Common myeloid progenitor, CD34-positive (primary cell): ENCODE results near the gene ROBO1.

Source experiments
- CTCF ChIA-PET: fragments of 350-600 bp; sonication (Branson Sonifier 250); formaldehyde crosslinking; loops from one replicate; lab custom pipeline; 2021; ENCODE audit warnings: antibody characterized with exemption; lab: Charles Lee
- POLR2A ChIA-PET: fragments of 350-600 bp; sonication (Branson Sonifier 250); formaldehyde crosslinking; loops from one replicate; lab custom pipeline; 2021; ENCODE audit warnings: antibody characterized with exemption; lab: Charles Lee
- DNase-seq, 3 donors: peaks; one replicate each; pipeline versions ENCODE4 v3.0.0 to v3.0.0-alpha.2; 2013
- H3K27ac ChIP-seq, 2 experiments: 1 replicate in 1 of 2; 2 replicates in 1 of 2; pipeline ENCODE4 v1.7.0; 2013; ENCODE audit warnings: inconsistent platforms in 2 of 2, low read length in 2 of 2, mild to moderate bottlenecking in 2 of 2, low read depth in 1 of 2, moderate library complexity in 1 of 2; ENCODE audit not compliant: severe bottlenecking in 2 of 2, insufficient read depth in 1 of 2, poor library complexity in 1 of 2
- H3K27me3 ChIP-seq, 5 experiments: replicated peaks in 2 of 5; 1 replicate in 3 of 5; 2 replicates in 2 of 5; pipeline versions ENCODE4 v1.6.1 to v1.7.0; 2013; ENCODE audit warnings: low read length in 4 of 5, mild to moderate bottlenecking in 2 of 5, moderate library complexity in 2 of 5, inconsistent platforms in 1 of 5; ENCODE audit not compliant: insufficient read depth in 5 of 5, control insufficient read depth in 4 of 5
- H3K36me3 ChIP-seq, 4 experiments: 1 replicate in 2 of 4; 2 replicates in 2 of 4; pipeline versions ENCODE4 v1.6.1 to v1.7.0; 2013; ENCODE audit warnings: low read length in 3 of 4, control low read depth in 1 of 4, mild to moderate bottlenecking in 1 of 4; ENCODE audit not compliant: control insufficient read depth in 4 of 4, insufficient read depth in 4 of 4
- H3K4me1 ChIP-seq, 4 experiments: 1 replicate in 3 of 4; 2 replicates in 1 of 4; pipeline versions ENCODE4 v1.6.1 to v1.7.1; 2013; ENCODE audit warnings: low read length in 3 of 4, mild to moderate bottlenecking in 3 of 4, control low read depth in 1 of 4, inconsistent platforms in 1 of 4, moderate library complexity in 1 of 4; ENCODE audit not compliant: control insufficient read depth in 4 of 4, insufficient read depth in 4 of 4; ENCODE audit errors: control extremely low read depth in 1 of 4
- H3K4me3 ChIP-seq, 7 experiments: 1 replicate in 4 of 7; 2 replicates in 3 of 7; pipeline versions ENCODE4 v1.5.1 to v1.7.0; 2013; ENCODE audit warnings: mild to moderate bottlenecking in 7 of 7, low read length in 6 of 7, moderate library complexity in 6 of 7, inconsistent platforms in 2 of 7, low read depth in 2 of 7, control low read depth in 1 of 7; ENCODE audit not compliant: insufficient read depth in 4 of 7, control insufficient read depth in 1 of 7; ENCODE audit errors: extremely low read depth in 1 of 7
- H3K9me3 ChIP-seq, 5 experiments: 1 replicate in 4 of 5; 2 replicates in 1 of 5; pipeline versions ENCODE4 v1.6.1 to v1.7.1; 2013; ENCODE audit warnings: low read length in 4 of 5, mild to moderate bottlenecking in 2 of 5, inconsistent platforms in 1 of 5, low read depth in 1 of 5, moderate library complexity in 1 of 5; ENCODE audit not compliant: control insufficient read depth in 4 of 5, insufficient read depth in 2 of 5; ENCODE audit errors: control extremely low read depth in 1 of 5
- WGBS: methylation state at CpG from one replicate; pipeline ENCODE4 v1.1.5; 2013; ENCODE audit not compliant: insufficient coverage; 5-methylcytosine and 5-hydroxymethylcytosine counted together

Gene ROBO1

DNA sequence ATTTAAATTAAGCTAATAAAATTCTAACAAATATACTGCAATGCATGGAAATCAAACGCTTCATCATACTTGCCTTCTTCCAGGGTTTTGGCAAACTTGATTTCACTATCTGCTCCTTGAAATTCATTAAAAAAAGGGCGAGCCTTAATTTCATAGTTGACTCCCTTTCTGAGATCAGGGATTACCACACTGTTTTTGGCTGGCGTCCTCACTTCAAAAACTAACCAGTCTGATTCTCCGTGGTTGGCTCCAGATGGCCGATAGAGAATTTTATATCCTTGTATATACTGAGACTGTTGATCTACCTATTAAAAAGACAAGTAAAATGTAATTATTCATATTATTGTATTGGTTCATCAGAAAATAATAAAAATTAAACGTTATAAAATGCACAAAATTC, 1106.8 kb downstream of the ROBO1 start:
- Histone ChIP-seq H3K27ac (no peak overlapping the region), H3K4me3 (no peak overlapping the region), H3K4me1 (no peaks in the 10 kb centered on the region), H3K36me3 (no peaks in the 10 kb centered on the region), H3K27me3 (no peaks in the 10 kb centered on the region), H3K9me3 (no peaks in the 10 kb centered on the region)
- POLR2A ChIA-PET = no interaction called here
- 89% methylated on average over 1 of the region's 6 CpGs for whole genome bisulfite sequencing
- CTCF ChIA-PET = interaction anchor here (7.6 kb wide), 1 partner anchor 372 kb away, joined by 76 read pairs; no protein-coding TSS in a partner anchor
- DNase-seq = no peak

DNA sequence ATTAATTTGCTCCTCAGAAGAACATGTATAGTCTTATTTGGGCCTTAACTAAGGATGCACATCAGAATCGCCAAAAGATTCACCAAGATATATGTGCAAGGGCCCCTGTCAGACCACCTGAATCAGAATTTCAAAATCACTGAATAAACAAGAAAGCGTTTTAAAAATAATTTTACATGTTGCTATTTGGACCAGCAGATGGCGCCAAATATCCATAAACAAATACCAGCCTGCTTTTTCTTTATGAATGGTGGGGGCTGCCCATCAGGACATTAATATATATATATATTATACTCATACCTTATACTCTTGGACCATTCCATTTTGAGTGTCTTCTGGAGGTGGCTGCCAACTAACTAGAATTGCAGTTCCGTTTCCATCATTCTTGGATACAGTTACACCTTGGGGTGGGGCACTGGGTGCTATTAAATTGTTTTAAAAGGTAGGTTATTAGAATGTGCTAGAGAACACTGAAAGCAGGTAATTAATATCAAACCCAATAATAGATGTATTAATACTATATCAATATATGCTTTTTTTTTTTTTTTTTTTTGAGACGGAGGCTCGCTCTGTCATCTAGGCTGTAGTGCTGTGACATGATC, 1108.3 kb downstream of the ROBO1 start:
- no peaks in the 10 kb centered on the region for H3K27me3 ChIP-seq
- H3K4me3 ChIP-seq = no peak overlapping the region
- CTCF ChIA-PET = interaction anchor here (0.7 to 7.6 kb wide), 5 partner anchors 13 to 378 kb away, joined by 3 to 76 read pairs (median 21); no protein-coding TSS in a partner anchor
- H3K27ac ChIP-seq = no peak overlapping the region
- no peaks in the 10 kb centered on the region for H3K9me3 ChIP-seq
- POLR2A ChIA-PET = no interaction called here
- peak; percentile 49 to 77 (median 62) for DNase-seq
- no peaks in the 10 kb centered on the region for H3K36me3 ChIP-seq
- no peaks in the 10 kb centered on the region for H3K4me1 ChIP-seq
- no CpG with 5 or more reads among the region's 6 CpGs for WGBS

DNA sequence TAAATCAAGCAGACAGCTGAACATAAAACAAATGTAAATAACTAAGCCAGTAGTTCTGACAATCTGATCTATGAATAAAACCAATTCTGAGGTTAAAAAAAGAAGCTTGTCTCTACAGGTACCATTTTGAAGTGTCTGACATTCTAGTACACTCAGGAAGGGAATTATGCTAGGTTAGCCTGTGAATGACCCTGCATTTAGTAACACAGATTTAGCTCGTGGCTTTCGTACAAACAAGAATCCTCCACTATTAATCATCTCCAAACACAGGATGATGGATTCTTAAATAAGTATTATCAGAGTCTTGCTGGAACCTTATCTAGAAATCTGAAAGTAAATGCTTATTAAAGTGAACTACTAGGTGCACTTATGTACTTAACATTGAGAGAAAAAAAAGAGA, 1120.1 kb downstream of the ROBO1 start:
- H3K27me3 ChIP-seq = no peaks in the 10 kb centered on the region
- no peak for DNase-seq
- no peak overlapping the region for H3K27ac ChIP-seq
- H3K36me3 ChIP-seq = no peaks in the 10 kb centered on the region
- peaks cover 0 to 9% (median 2%) of the 10 kb centered on the region in 4 experiments for H3K4me1 ChIP-seq
- H3K9me3 ChIP-seq = no peaks in the 10 kb centered on the region
- H3K4me3 ChIP-seq = no peak overlapping the region
- POLR2A ChIA-PET = no interaction called here
- WGBS = no CpG with 5 or more reads among the region's 2 CpGs
- CTCF ChIA-PET = interaction anchor here (1.5 to 4.4 kb wide), 2 partner anchors 10 to 25 kb away, joined by 3 to 21 read pairs; no protein-coding TSS in a partner anchor

DNA sequence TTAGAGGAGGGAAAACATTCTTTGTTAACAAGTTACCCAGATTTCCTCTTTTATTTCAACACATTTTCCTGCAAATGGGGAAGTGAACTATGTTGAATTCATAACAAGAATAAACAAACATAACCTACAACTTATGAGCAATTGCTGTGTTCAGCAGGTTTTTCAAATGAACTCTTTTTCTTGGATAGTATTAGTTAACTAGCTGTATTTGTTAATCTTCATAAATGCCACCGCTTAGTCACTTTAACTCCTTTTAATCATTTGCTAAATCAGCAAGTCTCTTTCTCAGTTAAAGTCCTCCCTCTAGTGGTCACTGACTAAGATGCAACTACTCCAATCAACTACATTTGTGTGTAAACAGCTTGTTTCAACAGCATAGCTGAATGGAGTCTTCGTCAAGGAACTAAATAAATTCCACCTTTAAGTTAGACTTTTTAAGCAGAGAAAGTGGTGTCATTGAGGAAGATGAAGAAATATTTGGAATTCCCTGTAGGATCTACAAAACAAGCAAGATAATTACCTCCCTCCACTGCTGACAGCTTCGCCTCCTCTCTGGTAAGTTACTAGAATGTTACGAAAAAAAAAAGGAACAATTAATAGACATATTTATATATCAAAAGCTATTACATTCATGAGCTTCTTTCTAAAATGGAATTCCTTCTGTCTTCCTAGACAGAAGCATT, 1122.0 kb downstream of the ROBO1 start:
- H3K4me1 ChIP-seq = peaks cover 0 to 9% (median 2%) of the 10 kb centered on the region in 4 experiments
- no peaks in the 10 kb centered on the region for H3K36me3 ChIP-seq
- ChIA-PET POLR2A (interaction anchor here (0.7 kb wide), 1 partner anchor 39 kb away, joined by 3 read pairs; no protein-coding TSS in a partner anchor), CTCF (interaction anchor here (0.6 to 4.4 kb wide), 7 partner anchors 12 to 440 kb away, joined by 3 to 21 read pairs (median 4); no protein-coding TSS in a partner anchor)
- WGBS = no CpG with 5 or more reads among the region's 4 CpGs
- peak; percentile 56 to 75 (median 68) for DNase-seq
- no peak overlapping the region for H3K27ac ChIP-seq
- H3K4me3 ChIP-seq = no peak overlapping the region
- H3K9me3 ChIP-seq = no peaks in the 10 kb centered on the region
- H3K27me3 ChIP-seq = no peaks in the 10 kb centered on the region

DNA sequence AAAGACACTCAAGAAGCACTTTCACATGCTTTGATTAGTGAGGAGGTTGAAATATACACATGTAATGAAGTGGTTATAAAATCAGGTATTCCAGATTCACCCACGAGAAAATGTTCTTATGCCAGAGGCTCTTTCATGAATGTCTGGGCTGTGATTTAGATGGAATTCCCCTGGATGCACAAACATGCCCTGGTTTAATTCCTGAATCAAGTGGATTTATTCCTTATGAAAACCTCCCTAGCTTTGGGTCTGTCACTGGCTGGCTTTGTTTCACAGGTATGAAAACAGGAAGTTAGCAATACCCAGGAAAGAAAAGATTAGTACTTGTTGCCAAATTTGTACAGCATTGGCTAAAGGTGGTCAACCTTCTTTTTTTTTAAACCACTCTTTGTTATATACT, 1123.0 kb downstream of the ROBO1 start:
- H3K27me3 ChIP-seq = no peaks in the 10 kb centered on the region
- H3K27ac ChIP-seq = no peak overlapping the region
- POLR2A ChIA-PET = interaction anchor here (0.6 kb wide), 1 partner anchor 366 kb away, joined by 4 read pairs; no protein-coding TSS in a partner anchor
- no peaks in the 10 kb centered on the region for H3K9me3 ChIP-seq
- CTCF ChIA-PET = interaction anchor here (0.9 to 4.4 kb wide), 4 partner anchors 13 to 424 kb away, joined by 3 to 21 read pairs (median 4); no protein-coding TSS in a partner anchor
- no peak overlapping the region for H3K4me3 ChIP-seq
- peak in 2 of 3 donors; percentile 5 to 19 for DNase-seq
- H3K4me1 ChIP-seq = peaks cover 0 to 9% (median 2%) of the 10 kb centered on the region in 4 experiments
- H3K36me3 ChIP-seq = no peaks in the 10 kb centered on the region
- WGBS = 88% methylated on average over 1 of the region's 1 CpG

DNA sequence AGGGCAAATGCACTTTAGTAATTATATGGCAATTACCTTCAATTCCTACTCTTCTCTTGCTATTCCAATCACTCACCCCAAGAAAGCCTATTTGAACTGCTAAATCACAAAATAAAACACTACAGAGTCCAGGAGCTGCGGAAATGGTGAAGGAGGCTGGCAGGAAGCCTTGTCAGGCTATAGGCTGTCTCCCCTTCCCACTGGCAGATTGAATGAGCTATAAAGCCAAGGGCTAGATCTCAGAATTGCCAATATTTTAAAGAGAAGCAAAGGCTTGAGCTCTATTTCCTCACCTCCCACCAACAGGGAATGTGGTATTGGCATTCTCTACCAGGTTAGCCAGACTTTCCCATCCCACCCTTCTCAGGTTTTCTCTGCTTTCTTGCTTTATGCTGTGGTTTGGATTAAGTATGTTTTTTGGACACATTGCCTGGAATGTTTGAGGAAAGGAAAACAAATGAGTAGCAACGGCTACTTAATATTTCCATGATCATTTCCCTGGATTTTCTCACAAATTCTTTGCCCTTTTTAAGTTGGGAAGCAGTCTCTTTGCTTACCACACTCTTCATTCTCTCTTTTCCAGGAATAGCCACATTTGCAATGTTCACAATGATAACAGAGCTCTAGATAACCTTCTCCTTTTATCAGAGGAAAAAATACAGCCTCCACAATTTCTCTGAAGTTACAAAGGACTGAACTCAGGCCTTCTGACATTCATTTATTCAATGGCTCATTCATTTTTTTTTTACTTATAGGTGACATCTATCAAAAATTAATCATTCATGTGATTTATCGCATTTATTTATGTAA, 1125.4 kb downstream of the ROBO1 start:
- Histone ChIP-seq H3K27me3 (no peaks in the 10 kb centered on the region), H3K4me3 (no peak overlapping the region), H3K4me1 (peaks cover 0 to 9% (median 2%) of the 10 kb centered on the region in 4 experiments), H3K9me3 (no peaks in the 10 kb centered on the region), H3K27ac (no peak overlapping the region), H3K36me3 (no peaks in the 10 kb centered on the region)
- ChIA-PET POLR2A (interaction anchor here (0.9 kb wide), 1 partner anchor 16 kb away, joined by 3 read pairs; no protein-coding TSS in a partner anchor), CTCF (no interaction called here)
- 100% methylated on average over 1 of the region's 3 CpGs for WGBS
- DNase-seq = no peak
